AG04449 (cell line): ENCODE results near the gene PRRC2C.
"Not testable (repeated sequence)": the region's sequence is repeated elsewhere in the genome, so short reads cannot be mapped to it uniquely, and the experiment has no call there.

Experiments used
- CTCF ChIA-PET: fragments of 350-600 bp; formaldehyde crosslinking; extraction: SDS; loops from one replicate; lab custom pipeline; 2021; ENCODE audit warnings: antibody characterized with exemption; lab: Yijun Ruan, JAX
- POLR2A ChIA-PET: fragments of 400-600, 350-600 bp; formaldehyde crosslinking; extraction: SDS; loops from one replicate; lab custom pipeline; 2020; ENCODE audit warnings: antibody characterized with exemption, inconsistent platforms; lab: Yijun Ruan, JAX
- DNase-seq: peaks from one replicate; pipeline ENCODE4 v3.0.0-alpha.2; 2010; ENCODE audit warnings: low read depth, low spot score
- H3K4me3 ChIP-seq: 2 replicates; pipeline ENCODE4 v1.5.1; 2011; ENCODE audit warnings: low read depth, mild to moderate bottlenecking, control low read depth, low read length
- CTCF ChIP-seq: IDR thresholded peaks from one replicate; pipeline ENCODE4 v1.5.1; 2011; ENCODE audit warnings: mild to moderate bottlenecking, moderate library complexity, low read length, control low read depth, inconsistent platforms; ENCODE audit not compliant: insufficient read depth; ENCODE audit errors: missing control alignments

Gene PRRC2C

GRCh38 chr1:171485375-171486047 is at the start of gene PRRC2C:
PRRC2C (plus strand) TSS chr1:171485530; CDS start chr1:171512089, 26,559 bp downstream.
- peak; percentile 74 for TF ChIP-seq CTCF
- peak; percentile 93 for DNase-seq
- CTCF ChIA-PET: interaction anchor here (0.6 to 3.3 kb wide), 28 partner anchors 9 to 827 kb away, joined by 3 to 41 read pairs (median 4); no protein-coding TSS in a partner anchor
- H3K4me3 ChIP-seq: peak within 1 kb of the TSS; percentile 93
- POLR2A ChIA-PET: interaction anchor here (0.9 to 1.7 kb wide), 3 partner anchors 9 to 21 kb away, joined by 3 to 9 read pairs (median 4); no protein-coding TSS in a partner anchor

GRCh38 chr1:171438441-171438840 is 46.9 kb upstream of the PRRC2C start:
- POLR2A ChIA-PET: no interaction called here
- CTCF ChIA-PET: no interaction called here
- H3K4me3 ChIP-seq: no peak overlapping the region
- no peak for TF ChIP-seq CTCF
- peak; percentile 91 for DNase-seq

GRCh38 chr1:171440201-171440600 is 45.1 kb upstream of the PRRC2C start:
- CTCF ChIA-PET, POLR2A ChIA-PET: not testable (repeated sequence)

GRCh38 chr1:171441278-171441895 is 43.9 kb upstream of the PRRC2C start:
- DNase-seq, POLR2A ChIA-PET, H3K4me3 ChIP-seq, CTCF ChIA-PET: not testable (repeated sequence)

More at GRCh38 chr1:171440201-171440600, 45.1 kb upstream of the PRRC2C start:
- not testable (repeated sequence) for H3K4me3 ChIP-seq, DNase-seq

- no peak for TF ChIP-seq CTCF
- ChIA-PET CTCF (no interaction called here), POLR2A (no interaction called here)
- DNase-seq: no peak
- no peak overlapping the region for H3K4me3 ChIP-seq
Observed at GRCh38 chr1:171446386-171446785, 38.9 kb upstream of the PRRC2C start.

- POLR2A ChIA-PET: no interaction called here
- no peak for DNase-seq
- no peak overlapping the region for H3K4me3 ChIP-seq
- TF ChIP-seq CTCF: no peak
- CTCF ChIA-PET: no interaction called here
Observed at GRCh38 chr1:171455967-171456366, 29.4 kb upstream of the PRRC2C start.

GRCh38 chr1:171457412-171457811 is 27.9 kb upstream of the PRRC2C start:
- CTCF ChIA-PET: no interaction called here
- no peak for TF ChIP-seq CTCF
- H3K4me3 ChIP-seq: no peak overlapping the region
- DNase-seq: no peak
- POLR2A ChIA-PET: no interaction called here
